GM18498 (cell line): Measurements from ENCODE around the gene ALKBH4.
"Not testable (repeated sequence)": the region's sequence is repeated elsewhere in the genome, so short reads cannot be mapped to it uniquely, and the experiment has no call there.

Experiments used
- ATAC-seq: cut with Tn5 transposase; IDR thresholded peaks from one replicate; pipeline ENCODE4 v1.9.1; 2021; ENCODE audit warnings: mild to moderate bottlenecking, moderate library complexity; ENCODE audit not compliant: unreplicated experiment

Gene ALKBH4

DNA sequence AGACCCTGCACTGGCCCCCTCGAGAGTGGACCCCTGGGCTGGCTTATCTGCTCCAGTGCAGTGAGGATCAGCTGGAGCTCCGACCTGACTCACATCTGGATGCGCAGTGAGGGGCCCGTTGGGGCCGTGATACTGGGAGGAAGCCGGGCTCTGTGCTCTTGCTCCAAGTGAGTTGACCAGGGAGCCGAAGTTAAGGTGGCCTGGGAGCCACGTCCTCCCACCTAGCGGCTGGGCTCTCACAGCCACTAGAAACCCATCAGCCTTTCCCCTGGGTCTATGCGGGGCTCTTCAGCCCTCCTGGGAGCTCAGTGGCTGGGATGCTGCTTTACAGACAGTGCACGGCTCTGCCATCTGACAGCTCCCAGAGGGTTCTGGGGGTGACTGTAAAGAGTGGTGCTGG is 9.1 kb downstream of the ALKBH4 start:
- no peak for ATAC-seq

DNA sequence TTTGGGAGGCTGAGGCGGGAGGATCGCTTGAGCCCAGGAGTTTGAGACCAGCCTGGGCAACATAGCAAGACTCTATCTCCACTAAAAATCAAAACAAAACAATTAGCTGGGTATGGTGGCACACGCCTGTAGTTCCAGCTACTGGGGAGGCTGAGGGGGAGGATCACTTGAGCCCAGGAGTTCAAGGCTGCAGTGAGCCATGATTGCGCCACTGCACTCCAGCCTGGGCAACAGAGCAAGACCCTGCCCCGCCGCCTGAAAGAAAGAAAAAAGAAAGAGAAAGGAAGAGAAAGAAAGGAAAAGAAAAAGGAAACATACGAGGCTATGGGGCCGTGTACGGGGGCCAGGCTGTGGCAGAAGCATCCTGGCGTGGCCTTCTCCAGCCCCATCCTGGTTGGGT is 9.7 kb downstream of the ALKBH4 start:
- ATAC-seq: not testable (repeated sequence)

DNA sequence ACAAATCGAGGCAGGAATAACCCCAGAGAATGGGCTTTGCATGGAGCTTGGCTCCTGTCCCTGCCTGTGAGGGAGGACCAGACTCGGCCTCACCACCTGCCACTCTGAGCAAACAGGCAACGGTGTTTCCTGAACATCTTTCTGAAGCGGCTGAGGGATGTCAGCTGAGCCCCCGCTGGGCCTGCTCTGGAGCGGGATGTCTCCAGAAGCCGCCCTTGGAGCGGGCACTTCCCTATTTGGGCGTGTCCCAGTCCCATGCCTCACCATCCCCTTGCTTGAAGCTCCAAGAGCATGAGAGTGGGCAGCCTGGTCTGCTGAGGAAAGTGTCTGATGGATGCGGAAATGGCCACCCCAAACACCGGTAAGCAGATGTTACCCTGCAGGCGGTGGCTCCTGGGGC is 10.2 kb downstream of the ALKBH4 start:
- ATAC-seq: no peak

DNA sequence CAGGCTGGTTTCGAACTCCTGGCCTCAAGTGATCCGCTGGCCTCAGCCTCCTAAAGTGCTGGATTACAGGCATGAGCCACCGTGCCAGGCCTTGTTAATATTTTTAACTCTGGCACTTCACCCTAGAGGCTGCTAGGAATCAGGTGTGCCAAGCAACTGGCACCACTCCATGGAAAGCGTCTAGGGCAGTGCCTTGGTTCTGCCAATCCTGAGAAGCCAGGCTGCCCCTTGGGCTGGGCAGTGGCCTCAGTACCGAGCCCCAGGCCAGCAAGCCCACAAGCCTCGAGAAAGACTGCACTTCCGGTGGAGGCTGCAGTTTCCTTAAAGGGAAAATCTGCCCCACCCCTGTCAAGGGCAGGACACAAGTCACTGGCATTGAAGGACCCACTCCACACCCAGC is 11.3 kb downstream of the ALKBH4 start:
- no peak for ATAC-seq

DNA sequence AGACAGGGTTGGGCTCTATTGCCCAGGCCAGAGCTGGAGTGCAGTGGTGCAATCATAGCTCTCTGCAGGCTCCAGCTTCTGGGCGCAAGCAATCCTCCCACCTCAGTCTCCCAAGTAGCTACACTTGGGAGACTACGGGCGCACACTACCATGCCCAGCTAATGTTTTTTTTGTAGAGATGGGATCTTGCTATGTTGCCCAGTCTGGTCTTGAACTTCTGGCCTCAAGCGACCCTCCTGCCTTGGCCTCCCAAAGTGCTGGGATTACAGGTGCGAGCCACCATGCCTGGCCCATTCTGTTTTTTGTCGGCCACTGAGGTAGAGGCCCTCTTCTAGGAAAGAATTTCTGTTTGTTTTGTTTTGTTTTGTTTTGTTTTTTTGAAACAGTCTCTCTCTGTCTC is 12.2 kb downstream of the ALKBH4 start:
- no peak for ATAC-seq

DNA sequence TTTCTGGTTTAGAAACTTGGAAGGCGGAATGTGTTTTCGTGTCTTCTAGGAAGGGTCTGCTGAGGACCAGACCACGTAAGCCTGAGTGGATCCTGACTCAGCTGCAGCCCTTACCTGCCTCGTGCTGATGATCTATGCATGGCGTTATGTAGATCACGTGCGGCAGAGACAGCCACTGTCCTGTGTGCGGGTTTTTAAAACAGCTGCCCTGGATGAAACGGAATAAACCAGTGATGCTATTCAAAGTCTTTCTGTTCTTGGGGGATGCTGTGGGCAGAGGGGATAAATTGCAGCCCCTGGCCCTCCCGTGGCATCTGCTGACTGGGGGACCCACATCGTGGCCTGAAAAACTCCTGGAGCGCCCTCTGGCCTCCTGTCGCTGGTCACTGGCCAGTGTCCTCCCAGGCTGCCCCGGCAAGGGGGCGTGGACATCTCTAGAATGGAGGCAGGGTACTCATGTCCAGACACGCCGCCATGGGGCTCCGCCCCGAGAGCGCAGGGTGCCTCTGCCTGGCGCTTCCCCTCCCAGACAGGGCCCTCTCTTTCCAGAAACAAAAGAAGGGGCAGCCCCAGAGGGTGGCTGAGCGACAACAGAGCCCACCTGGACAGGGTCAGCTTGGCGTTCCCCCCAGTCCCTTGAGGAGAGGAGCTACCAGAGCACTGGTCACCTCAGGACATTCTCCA is 13.2 kb downstream of the ALKBH4 start:
- no peak for ATAC-seq

DNA sequence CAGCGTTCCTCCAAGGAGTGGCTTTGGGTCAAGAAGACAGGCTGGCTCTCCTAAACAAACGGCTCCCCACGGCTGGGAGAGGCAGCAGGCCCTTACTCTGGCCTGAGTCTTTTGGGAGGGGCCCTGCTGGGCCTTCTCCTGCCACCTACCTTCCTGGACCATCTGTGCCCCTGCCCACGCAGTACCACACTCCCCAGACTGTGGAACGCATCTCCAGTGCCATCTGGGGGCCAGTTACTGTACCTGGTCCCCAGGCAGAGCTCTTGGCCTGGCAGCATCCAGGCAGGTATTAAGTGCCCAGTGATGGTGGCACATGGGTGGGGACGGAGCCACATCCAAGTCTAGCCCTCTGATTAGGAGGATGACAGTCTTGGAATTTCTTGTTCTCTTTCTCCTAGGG is 14.4 kb downstream of the ALKBH4 start:
- ATAC-seq: peak; percentile 47

DNA sequence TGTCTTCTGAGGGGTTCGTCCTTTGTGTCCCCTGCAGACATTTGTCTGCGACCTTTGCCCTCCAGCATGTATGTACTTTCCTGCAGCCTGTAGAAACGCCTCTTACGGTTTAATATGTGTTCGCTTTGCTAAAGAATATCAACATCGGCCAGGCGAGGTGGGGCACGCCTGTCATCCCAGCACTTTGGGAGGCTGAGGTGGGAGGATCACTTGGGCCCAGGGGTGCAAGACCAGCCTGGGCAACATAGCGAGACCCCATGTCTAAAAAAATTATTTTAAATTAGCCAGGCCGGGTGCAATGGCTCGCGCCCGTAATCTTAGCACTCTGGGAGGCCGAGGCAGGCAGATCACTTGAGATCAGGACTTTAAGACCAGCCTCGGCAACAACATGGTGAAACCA is 15.5 kb downstream of the ALKBH4 start:
- no peak for ATAC-seq

DNA sequence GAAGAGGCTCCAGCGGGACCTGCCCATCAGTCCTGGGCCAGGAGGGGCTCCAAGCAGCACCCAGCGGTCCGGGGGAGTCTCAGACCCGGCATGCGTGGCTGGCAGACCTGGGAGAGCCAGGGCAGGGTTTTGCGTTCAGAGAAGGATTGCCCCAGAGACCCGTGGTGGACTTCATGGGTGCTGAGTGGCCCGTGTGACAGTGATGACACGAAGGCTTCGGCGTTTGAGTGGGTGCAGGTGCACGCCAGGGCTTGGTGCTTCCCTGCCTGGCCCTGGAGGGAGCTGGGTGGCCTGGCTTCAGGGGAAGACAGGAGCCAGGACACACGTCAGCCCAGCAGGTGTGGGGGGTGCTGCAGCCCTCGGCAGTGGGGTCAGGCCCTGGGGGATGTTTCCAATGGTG is 17.4 kb downstream of the ALKBH4 start:
- ATAC-seq: no peak

DNA sequence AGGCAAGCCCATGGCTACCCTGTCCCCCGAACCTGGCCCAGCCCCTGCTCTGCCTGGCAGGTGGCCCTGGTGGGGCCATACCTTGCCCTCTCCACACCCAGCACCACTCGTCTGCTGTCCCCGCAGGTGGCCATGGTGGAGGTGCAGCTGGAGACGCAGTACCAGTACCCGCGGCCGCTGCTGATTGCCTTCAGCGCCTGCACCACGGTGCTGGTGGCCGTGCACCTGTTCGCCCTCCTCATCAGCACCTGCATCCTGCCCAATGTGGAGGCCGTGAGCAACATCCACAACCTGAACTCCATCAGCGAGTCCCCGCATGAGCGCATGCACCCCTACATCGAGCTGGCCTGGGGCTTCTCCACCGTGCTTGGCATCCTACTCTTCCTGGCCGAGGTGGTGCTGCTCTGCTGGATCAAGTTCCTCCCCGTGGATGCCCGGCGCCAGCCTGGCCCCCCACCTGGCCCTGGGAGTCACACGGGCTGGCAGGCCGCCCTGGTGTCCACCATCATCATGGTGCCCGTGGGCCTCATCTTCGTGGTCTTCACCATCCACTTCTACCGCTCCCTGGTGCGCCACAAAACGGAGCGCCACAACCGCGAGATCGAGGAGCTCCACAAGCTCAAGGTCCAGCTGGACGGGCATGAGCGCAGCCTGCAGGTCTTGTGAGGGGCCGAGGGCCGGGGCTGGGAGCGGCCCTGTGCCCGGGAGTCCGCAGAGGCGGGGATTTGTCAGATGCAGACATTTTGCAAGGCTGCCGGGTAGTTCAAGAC is 18.1 kb downstream of the ALKBH4 start:
- ATAC-seq: no peak

DNA sequence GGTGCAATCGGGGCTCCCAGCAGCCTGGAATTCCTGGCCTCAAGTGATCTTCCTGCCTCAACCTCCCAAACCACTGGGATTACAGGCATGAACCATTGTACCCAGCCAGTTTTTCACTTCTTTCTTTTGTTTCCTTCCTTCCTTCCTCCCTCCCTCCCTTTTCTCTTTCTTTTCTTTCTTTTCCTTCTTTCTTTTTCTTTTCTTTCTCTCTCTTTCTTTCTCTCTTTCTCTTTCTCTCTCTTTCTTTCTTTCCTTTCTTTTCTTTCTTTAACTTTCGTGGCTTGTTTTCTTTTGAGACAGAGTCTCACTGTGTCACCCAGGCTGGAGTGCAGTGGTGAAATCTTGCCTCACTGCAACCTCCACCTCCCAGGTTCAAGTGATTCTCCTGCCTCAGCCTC is 19.0 kb downstream of the ALKBH4 start:
- no peak for ATAC-seq

DNA sequence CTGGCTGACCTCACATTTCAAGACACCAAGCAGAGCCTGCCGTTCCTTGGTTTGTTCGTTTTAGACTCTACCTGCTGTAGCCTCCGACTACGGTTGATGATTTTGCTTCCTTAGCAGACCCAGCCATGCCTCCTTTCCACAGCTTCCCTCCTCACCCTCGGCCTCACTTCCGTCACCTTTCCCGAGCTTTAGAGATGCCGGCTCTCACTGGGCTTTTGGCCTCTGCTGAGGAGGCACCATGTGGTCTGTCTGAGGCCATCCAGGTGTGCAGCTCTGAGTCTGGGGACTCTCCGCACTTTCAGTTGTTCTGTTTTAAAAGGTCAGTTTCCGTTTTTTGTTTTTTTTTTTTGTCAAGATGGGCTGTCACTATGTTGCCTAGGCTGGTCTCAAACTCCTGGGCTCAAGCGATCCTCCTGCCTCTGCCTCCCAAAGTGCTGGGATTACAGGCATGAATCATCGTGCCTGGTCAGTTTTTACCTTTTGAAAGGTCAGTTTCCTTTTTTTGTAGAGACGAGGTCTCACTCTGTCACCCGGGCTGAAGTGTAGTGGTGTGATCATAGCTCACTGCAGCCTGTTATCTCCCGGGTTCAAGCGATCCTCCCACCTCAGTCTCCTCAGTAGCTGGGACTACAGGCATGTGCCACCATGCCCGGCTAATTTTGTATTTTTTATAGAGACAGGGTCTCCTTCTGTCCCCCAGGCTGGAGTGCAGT is 19.5 kb downstream of the ALKBH4 start:
- peak; percentile 45 for ATAC-seq

DNA sequence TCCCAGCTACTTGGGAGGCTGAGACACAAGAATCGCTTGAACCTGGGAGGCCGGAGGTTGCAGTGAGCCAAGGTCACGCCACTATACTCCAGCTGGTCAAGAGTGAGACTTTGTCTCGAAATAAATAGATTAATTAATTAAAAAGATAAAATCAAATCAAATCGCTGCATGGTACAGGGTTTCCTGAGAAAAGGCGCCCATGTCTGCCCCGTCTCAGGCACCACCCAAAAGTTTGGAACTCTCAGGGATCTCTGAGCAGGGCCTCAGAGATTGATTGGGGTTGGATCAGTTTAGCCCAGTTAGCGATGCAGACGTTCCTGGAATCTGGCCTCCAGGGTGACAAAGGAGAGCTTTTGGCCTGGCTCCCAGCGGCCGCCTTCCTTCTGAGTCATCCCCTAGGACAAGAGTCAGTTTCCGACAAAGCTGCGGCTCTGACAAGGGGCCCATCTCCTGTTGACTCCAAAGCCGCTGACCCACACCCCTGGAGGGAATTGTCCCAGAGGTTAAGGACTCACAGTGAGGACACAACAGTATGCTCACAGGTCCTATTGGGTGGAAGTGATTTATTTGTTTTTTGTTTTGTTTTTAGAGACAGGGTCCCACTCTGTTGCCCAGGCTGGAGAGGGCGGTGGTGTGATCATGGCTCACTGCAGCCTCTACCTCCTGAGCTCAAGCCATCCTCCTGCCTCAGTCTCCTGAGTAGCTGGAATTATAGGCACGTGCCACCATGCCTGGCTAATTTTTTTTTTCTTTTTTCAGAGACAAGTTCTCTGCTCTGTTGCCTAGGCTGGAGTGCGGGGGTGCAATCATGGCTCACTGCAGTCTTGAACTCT is 24.5 kb downstream of the ALKBH4 start:
- no peak for ATAC-seq

DNA sequence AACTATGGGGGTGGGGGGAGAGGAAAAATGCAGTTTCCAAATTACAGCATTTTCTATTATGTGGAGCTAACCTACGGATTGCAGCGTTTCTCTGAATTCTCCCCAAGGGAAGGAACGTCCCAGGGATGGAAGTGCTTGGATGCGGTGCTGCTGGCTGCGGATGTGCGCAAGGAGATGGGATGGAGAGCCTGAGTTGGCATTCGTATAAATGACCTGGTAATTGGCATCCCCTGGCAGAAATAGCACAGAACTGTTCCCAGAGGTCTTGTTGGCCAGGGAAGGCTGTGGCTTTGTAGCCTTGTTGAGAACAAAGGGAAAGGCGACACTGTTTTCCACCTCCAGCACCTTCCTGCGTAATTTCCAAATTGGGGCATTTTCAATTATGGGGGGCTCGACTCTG is 28.5 kb downstream of the ALKBH4 start:
- no peak for ATAC-seq

DNA sequence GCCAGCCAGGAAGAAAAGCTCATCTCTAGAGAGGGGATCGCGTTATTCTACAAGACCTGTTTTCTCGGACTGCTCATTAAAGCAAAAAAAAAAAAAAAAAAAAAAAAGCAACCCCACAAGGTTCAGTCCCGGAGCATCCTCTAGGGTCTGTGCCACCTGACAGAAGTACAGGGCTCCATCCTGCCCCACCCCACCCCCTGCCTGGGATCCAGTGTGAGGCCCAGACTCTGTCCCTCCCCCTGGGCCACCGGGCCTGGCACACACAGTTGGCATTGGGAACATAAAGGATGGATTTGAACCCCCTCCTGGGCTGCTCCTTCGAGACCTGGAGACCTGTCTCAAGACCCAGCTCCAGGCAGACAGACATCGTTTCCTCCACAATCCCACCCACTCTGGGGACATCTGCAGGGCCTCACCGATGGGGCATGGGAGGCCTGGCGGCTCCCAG is 30.6 kb downstream of the ALKBH4 start:
- no peak for ATAC-seq

DNA sequence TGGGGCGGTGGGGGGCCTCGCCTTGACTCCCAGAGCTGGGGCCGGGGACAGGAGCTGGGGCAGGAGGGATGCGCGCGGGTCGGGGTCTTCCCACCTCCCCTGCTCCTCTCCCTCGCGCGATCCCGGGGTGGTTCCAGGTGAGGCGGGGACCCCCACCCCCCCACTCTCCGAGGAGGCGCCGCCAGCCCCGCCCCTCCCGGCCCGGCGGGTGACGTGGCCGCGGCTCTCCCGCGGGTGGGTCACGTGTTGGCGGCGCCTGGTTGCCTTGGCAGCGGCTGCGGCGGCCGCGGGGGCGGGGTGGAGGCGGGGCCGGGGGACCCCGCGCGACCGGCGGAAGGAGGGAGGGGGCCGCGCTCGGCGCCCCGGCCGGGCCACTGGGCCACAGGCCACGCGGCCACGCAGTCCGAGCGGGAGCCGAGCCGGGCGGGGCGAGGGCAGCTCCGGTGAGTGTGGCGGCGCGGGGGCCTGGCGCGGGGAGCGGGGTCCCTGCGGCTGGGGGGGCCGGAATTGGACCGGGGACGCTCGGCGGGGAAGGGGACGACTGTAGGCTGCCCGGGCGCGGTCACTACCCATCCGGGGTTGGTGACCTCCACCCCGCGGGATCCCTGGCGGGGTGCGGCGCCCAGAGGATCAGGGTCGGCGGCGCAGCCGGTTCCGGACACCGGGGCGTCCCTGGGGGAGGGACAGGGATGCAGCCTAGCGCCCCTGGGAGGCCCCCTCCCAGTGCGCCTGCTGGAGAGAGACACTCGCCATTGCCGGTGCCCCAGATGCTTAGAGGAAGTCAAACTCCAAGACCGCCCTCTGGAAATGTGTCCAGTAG is 31.2 kb downstream of the ALKBH4 start, which contains the start of gene ORAI2:
Gene ORAI2, plus strand, starts transcription at position 357 of the 820 bp plus-strand sequence. CDS start 5,382 bp downstream, outside the sequence.
- peak; percentile 73 for ATAC-seq

DNA sequence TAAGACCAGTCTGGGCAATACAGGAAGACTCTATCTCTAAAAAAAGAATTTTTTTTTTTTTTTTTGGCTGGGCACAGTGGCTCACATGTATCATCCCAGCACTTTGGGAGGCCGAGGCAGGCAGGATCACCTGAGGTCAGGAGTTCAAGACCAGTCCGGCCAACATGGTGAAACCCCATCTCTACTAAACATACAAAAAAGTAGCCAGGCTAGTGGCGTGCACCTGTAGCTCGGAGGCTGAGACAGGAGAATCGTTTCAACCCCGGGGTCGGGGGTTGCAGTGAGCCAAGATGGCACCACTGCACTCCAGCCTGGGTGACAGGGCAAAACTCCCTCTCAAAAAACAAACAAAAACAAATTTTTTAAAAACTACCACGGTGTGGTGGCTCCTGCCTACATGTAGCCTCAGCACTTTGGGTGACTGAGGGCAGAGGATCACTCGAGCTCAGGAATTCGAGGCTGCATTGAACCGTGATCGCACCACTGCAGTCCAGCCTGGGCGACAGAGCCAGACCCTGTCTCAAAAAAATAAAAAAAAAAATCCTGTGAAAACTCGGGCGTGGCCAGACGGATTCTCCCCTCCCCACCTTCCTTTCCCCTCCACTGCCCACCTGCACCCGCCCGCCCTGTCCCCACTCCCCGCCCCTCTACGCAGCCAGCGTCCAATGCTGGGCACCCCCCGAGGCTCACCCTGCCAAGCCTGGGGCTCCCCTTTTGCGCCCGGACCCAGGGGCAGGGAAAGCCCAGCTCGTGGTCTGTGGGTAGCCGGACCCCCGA is 32.0 kb downstream of the ALKBH4 start:
- ATAC-seq: peak; percentile 33

DNA sequence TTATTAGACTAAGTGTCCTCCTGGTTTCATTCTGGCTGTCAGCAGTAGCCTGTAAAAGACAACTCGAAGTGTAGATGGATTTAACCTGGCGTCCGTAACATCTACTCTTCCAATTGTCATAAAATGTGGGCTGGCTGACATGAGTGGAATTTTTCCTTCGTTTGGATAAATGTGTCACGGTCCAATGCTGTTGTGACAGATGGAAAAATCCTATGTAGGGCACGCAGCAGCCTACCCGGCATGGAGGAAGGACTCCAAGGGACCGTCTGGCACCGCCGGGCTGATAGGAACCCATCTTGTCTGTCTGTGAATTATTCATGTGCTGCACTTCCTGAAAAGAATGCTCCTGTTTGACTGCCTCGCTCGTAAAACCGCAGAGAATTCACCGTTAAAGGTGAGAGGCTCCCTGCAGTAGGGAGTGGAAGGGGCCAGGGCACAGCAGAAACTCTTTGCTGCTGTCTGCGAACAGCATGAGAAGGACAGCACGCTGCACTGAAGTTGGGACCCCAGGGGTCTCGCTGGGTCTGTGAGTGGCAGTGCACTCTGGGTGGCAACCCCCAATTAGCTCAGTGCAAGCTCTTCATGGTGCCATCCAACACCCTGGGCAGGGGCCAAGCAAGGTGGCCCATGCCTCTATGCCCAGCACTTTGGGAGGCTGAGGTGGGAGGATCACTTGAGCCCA is 32.9 kb downstream of the ALKBH4 start:
- no peak for ATAC-seq
